GM19238 (cell line): Measurements from ENCODE around the gene PGGHG.
A peak's percentile ranks its signal among the peaks of the same experiment; 100 is the strongest.
"Not testable (repeated sequence)": the region's sequence is repeated elsewhere in the genome, so short reads cannot be mapped to it uniquely, and the experiment has no call there.

Experiments used
- DNase-seq: peaks from one replicate; pipeline ENCODE4 v3.0.0; 2011; ENCODE audit warnings: low spot score; ENCODE audit not compliant: insufficient read length

PGGHG gene

GRCh38 chr11:288478-289397, at the start of gene PGGHG:
Gene PGGHG, plus strand, starts transcription at chr11:289126. Its CDS starts 691 bp downstream, at chr11:289817.
- peak; percentile 96 for DNase-seq

GRCh38 chr11:240315-240714, 48.6 kb upstream of the PGGHG start:
- no peak for DNase-seq

GRCh38 chr11:241634-242033, 47.3 kb upstream of the PGGHG start:
- no peak for DNase-seq

DNA sequence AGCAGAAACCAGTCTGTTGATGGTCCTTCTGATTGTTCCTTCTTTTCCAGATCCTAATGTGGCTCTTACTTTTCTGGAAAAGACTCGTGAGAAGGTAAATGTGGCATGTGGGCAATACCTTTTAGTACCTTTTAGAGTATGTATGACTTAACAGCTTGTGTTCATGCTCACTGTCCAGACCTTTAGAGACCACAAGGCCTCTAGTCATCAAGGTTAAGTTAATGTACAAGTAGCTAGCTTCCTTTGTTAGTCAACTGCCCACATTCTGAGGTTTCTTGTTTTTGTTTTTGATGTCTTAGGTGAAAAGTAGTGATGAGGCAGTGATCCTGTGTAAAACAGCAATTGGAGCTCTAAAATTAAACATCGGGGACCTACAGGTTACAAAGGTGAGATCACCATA, 44.5 kb upstream of the PGGHG start:
- no peak for DNase-seq

DNA sequence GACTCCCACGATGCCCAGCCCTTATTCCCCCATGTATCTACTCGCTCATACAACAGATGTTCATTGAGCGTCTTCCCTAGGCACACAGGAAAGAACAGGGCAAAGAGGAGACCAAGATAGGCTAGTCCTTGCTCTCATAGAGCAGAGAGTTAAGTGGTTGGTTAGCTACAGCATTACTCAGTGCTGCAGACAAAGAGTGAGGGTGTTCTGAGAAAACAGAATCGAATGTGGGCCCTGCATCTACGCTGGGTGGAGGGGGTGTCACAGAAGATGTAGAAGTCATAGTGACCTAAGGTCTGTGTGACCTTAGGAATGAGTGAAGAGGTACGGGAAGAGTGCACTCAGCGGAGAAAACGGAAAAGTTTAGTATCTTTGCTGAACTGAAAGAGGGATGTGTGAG, 39.9 kb upstream of the PGGHG start:
- no peak for DNase-seq

DNA sequence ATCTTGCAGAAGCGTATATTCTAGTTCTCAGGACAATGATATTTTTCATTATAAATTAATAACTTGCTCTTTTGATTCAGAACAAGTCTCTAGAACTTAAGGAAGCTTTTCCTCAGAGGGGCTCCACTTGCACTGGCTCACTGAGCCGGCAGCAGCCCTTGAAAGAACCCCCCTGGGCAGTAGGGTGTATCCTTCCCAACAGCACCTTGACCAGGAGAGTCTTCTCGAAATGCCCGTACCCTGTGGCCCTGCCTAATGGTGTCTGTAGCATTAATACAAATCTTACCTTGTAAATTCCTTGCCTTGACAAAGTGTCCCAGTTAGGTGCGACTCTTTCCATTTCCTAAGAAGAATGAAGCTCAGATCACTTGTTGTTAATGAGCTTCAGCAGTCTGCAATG, 38.7 kb upstream of the PGGHG start:
- no peak for DNase-seq

DNA sequence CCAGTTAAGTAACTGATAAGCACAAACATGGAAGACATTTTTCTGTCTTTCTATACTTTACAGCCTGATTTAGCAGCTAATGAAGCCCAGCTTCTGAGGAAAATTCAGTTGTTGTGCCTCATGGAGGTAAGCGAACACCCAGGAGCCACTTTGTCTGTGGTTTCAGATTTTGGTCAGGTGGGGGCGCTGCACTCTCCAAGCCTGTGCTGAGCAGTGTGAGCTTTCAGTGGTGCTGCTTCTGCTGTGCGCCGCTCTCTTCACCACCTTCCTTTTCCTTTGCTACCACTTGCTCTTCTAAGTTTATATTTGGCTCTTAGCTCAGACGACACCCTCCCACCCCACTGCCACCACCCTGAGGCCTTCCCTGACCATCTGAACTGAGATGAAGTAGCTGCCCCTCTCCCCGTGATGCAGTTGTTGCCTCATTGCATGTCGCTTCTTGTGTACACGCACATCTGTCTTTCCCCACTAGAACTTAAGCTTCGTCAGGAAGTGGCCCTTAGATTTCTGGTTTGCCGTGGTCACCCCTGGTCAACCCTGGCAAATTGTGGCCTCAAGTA, 38.1 kb upstream of the PGGHG start:
- DNase-seq: no peak

GRCh38 chr11:251550-251949, 37.4 kb upstream of the PGGHG start:
- no peak for DNase-seq

GRCh38 chr11:252666-253065, 36.3 kb upstream of the PGGHG start:
- no peak for DNase-seq

GRCh38 chr11:253160-253885, 35.6 kb upstream of the PGGHG start:
- DNase-seq: no peak

- no peak for DNase-seq
Measured at GRCh38 chr11:253886-254270, 35.0 kb upstream of the PGGHG start.

GRCh38 chr11:255176-255575, 33.8 kb upstream of the PGGHG start:
- DNase-seq: no peak

GRCh38 chr11:255816-256215, 33.1 kb upstream of the PGGHG start:
- DNase-seq: no peak

GRCh38 chr11:256952-257737, 31.8 kb upstream of the PGGHG start:
- no peak for DNase-seq

DNA sequence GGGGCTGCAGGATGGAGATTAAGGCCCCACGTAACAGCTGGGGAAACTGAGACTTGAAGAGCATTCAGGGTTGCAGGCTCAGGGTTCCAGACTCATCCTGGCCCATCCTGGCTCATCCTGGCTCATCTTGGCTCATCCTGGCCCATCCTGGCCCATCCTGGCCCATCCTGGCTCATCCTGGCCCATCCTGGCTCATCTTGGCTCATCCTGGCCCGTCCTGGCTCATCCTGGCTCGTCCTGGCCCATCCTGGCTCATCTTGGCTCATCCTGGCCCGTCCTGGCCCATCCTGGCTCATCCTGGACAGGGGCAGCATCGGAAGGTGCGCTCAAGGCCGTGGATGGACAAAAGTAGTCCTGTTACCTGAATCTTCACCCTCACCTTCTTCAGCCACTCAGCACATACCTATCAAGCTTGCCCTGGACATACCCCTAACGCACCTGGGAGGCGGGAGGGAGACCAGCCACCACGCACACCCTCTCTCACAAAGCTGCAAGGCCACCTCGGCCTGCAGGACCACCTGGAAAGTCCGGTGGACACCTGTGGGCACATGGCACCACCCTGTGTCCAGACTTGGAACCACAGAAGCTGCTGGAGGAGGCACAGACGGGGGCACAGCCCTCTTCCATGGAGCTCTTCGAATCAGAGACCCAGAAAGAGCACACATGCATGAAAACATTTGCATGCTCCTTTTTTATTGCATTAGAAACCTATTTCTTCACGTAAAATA, 31.0 kb upstream of the PGGHG start:
- no peak for DNase-seq

- no peak for DNase-seq
Measured at GRCh38 chr11:259413-259812, 29.5 kb upstream of the PGGHG start.

DNA sequence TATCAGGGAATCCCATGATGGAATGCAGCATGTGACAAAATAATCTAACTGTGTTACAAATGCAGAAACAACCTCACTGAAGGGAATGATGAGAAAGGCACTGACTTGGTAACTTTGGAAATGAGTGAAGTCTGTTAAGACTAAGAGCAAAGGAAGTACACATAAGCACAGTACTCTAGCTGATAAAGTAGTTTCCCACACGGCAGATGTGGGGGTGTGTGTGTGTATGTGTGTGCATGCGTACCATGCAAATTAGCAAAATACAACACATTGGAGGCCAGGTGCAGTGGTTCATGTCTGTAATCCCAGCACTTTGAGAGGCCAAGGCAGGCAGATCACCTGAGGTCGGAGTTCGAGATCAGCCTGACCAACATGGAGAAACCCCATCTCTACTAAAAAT, 27.3 kb upstream of the PGGHG start:
- no peak for DNase-seq

DNA sequence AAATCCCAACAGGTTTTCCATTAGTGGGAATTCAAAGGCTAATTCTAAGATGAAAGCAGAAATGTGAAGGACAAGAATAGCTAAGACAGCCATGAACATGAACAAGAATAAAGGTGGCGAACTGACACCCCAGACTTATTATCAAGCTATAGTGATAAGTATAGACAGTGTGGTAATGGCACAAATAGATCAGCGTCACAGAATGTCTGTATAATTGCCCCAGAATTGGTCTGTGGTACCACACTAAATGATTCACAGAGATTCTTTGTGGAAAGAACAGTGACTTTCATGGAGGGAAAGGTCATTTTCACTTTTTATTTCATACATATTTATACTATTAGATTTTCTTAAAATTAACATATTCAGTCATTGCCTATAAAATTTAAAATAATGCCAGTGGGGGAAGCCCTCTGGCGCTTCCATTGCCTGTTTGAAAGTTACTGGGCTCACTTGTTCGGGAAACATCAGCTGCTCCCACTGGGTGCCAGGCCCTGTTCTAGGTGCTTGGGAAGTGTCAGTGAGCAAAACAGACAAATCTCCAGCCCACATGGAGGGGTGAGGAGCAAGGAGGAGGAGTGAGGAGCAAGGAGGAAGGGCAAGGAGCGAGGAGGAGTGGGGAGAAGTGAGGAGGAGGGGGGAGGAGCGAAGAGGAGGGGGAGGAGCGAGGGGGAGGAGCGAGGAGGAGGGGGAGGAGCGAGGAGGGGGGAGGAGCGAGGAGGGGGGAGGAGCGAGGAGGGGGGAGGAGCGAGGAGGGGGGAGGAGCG, 22.1 kb upstream of the PGGHG start:
- no peak for DNase-seq

GRCh38 chr11:267491-267994, 21.4 kb upstream of the PGGHG start:
- DNase-seq: no peak

DNA sequence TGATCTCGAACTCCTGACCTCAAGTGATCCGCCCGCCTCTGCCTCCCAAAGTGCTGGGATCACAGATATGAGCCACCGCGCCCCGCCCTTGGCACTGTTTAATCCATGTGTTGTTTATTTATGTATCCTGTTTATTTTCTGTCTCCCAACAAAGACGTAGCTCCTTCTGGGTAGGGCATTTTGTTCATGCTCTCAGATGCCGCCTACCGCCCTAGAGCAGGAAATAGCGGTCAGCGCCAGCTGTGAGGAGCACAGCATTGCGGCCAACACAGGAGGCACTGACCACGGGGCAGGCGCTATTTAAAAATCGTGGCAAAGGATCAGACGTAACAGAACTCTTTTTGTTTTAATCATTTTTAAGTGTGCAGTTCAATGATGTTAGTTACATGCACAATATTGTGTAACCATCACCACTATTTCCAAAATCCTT, 20.2 kb upstream of the PGGHG start:
- not testable (repeated sequence) for DNase-seq
